Bronchial epithelial cell (primary cell): ENCODE results near the gene MRPL18. TPM values are rescaled to one million over a fixed set of nuclear protein-coding genes. Genes with fewer than 3 reads are reported as not detected.

Experiments
- DNase-seq: peaks from one replicate; pipeline ENCODE4 v3.0.0-alpha.2; 2010; ENCODE audit warnings: low read depth
- FAIRE-seq: peaks from 2 replicates; lab custom pipeline; 2011; peaks lifted over from hg19 to GRCh38; lab: Jason Lieb, UNC
- H3K27me3 ChIP-seq: 2 replicates; pipeline ENCODE4 v1.5.1; 2011; ENCODE audit warnings: low read length; ENCODE audit not compliant: control insufficient read depth, insufficient read depth
- H3K36me3 ChIP-seq: 2 replicates; pipeline ENCODE4 v1.5.1; 2011; ENCODE audit warnings: low read length; ENCODE audit not compliant: control insufficient read depth, insufficient read depth
- H3K4me3 ChIP-seq: 2 replicates; pipeline ENCODE4 v1.5.1; 2011; ENCODE audit warnings: mild to moderate bottlenecking, low read depth, low read length, control low read depth
- total RNA-seq: library from RNA; depleted of rRNA; stranded (reverse); fragments of >200 nt; gene quantifications from 2 replicates; pipeline ENCODE4 v1.2.1, GENCODE V29; 2014
- TF ChIP-seq, protein P1 (sequence below): IDR thresholded peaks from 2 replicates; pipeline ENCODE4 v1.5.1; 2011; ENCODE audit warnings: mild to moderate bottlenecking, moderate library complexity, low read length, control low read depth, inconsistent platforms; ENCODE audit not compliant: insufficient read depth, severe bottlenecking

Gene MRPL18
- total RNA-seq, 1 donor from 2014 or later = 59.8 TPM

DNA sequence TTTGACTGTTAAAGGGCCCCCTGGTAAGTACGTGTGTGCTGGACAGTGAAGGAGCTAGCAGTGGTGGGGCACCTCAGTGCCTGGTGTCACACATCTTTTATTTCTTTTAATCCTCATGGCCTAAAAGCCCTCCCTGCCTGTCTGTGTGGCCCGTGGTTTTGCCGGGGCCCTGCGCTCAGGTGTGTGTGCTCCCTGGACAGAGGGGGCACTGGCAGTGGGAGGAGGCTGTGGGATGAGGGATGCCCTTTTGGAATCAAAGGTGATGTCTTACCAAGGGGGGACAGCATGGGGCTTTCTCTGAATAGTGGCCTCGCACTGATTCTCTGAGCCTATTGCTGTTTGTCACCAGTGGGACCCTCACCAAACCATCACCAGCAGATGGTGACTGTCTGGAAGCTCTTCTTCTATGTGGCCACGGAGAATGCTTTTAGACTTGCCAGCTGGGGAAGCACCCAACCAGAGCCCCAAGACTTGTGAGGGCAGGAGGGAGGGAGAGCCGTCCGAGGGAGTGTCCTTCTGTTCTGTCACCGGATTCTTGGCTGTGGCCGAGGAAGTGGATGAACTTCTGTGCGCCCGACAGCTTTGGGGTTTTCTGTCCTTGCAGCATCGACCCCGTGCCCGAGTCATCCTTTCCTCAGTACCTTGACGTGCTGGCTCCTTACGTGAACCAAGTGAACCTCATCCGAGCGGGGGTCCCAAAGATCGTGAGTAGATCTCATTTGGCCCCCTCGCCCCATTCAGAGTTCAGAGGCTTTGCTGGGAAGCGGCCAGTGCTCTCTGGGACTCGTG is 27.9 kb downstream of the MRPL18 start:
- H3K36me3 ChIP-seq = no peaks in the 10 kb centered on the region
- H3K4me3 ChIP-seq = no peak overlapping the region
- TF ChIP-seq, protein P1, sequence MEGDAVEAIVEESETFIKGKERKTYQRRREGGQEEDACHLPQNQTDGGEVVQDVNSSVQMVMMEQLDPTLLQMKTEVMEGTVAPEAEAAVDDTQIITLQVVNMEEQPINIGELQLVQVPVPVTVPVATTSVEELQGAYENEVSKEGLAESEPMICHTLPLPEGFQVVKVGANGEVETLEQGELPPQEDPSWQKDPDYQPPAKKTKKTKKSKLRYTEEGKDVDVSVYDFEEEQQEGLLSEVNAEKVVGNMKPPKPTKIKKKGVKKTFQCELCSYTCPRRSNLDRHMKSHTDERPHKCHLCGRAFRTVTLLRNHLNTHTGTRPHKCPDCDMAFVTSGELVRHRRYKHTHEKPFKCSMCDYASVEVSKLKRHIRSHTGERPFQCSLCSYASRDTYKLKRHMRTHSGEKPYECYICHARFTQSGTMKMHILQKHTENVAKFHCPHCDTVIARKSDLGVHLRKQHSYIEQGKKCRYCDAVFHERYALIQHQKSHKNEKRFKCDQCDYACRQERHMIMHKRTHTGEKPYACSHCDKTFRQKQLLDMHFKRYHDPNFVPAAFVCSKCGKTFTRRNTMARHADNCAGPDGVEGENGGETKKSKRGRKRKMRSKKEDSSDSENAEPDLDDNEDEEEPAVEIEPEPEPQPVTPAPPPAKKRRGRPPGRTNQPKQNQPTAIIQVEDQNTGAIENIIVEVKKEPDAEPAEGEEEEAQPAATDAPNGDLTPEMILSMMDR = no peak
- no peak for DNase-seq
- peak; percentile 43 for FAIRE-seq
- H3K27me3 ChIP-seq = peaks cover 4% of the 10 kb centered on the region

DNA sequence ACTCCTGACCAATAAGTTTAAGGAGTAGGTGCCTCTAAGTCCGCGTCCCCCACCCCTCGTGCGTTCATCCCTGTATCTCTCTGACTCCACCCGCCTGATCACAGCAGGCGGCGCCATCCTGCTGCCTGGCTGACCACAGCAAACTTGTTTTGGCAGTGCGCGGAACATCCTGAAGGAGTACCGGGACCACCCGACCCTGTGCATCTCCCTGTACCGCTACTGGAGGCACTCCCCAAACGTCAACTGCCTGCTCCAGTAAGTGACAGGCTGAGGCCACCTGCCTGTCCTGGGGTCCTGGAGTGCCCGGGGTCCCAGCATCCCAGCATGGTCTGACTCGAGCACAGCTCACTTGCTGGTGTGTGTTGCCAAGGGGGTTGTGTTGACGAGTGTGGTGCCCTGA is 28.8 kb downstream of the MRPL18 start:
- TF ChIP-seq, protein P1 = no peak
- Histone ChIP-seq H3K27me3 (peaks cover 4% of the 10 kb centered on the region), H3K36me3 (no peaks in the 10 kb centered on the region), H3K4me3 (no peak overlapping the region)
- FAIRE-seq (no peak), DNase-seq (no peak)

DNA sequence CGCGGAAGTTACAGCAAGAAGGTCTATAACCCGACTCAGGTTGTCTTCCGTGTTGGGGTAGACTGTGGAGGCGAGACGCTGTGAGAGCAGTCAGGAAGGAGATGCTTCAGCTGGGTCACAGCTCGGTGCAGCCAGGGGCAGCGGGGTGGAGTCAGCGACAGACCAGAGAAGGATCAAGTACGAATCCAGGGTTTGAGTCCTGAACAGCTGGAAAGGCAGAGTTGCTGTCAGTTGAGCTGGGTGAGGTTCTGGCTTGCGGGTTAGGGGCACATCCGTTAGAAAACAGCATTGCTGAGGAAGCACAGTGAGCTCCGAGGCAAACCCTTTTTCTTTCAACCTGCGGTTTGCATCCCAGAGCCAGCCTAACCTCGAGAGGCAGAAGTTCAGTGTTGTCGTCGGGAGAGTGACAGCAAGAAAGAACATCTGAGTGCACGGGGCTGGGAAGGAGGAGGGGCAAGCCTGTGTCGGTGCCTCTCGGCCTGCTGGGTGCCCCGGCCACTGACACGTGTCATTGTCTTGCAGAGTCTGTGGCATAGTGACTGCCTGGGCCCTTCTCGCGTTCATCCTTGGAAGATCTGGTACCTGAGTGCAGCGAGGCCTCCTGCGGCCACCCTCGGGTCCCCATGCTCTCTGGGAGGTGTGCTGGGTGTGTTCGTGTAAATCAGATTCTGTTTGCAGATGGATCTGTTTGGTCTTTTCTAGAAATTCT is 29.8 kb downstream of the MRPL18 start:
- no peak for FAIRE-seq
- no peak for DNase-seq
- TF ChIP-seq, protein P1 = no peak
- H3K4me3 ChIP-seq = no peak overlapping the region
- no peaks in the 10 kb centered on the region for H3K36me3 ChIP-seq
- H3K27me3 ChIP-seq = peaks cover 4% of the 10 kb centered on the region

DNA sequence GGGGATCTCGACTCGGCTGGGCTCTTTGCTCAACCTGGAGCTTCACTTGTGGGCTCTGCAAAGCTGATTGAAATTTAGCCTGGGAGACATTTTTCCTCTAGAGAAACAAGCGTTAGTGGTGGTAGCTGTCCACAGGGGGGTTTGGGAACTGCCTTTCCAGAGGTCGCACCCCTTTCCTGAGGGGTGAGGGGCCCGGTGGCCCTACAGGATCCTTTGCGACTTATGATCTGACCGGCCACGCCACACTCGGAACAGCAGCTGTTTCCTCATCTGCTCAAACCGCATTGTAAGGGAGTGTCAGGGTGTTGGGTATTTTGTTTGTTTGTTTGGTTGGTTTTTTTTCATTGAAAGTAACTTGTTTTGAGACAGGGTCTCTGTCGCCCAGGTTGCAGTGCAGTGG is 30.9 kb downstream of the MRPL18 start:
- peaks cover 4% of the 10 kb centered on the region for H3K27me3 ChIP-seq
- H3K36me3 ChIP-seq = no peaks in the 10 kb centered on the region
- H3K4me3 ChIP-seq = no peak overlapping the region
- FAIRE-seq = no peak
- DNase-seq = no peak
- TF ChIP-seq, protein P1 = no peak

DNA sequence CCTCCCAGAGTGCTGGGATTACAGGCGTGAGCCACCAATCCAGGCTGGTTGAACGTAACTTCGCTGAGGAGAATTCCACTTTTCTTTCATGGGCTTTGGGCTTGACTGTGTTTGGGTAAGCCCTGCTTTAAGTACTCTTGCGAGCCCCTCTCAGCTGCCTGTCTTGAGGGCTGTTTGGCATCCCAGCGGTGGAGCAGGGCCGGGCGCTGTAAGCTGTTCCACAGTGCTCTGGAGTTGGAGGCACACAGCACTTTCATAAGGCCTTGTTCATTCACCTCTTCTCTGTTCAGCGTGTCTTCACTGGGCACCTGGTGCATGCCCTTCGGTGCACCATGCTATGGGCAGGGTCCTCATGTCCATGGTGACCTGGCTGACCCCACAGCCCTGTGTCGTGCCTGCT is 31.5 kb downstream of the MRPL18 start:
- H3K27me3 ChIP-seq = peaks cover 4% of the 10 kb centered on the region
- TF ChIP-seq, protein P1 = no peak
- FAIRE-seq (no peak), DNase-seq (no peak)
- no peaks in the 10 kb centered on the region for H3K36me3 ChIP-seq
- H3K4me3 ChIP-seq = no peak overlapping the region
